IPS-18c (cell line): ENCODE data around the gene PLEKHH2.

ENCODE experiments used
- H3K4me3 ChIP-seq: 2 replicates; pipeline ENCODE4 v1.7.0; 2013; ENCODE audit warnings: low read depth, mild to moderate bottlenecking, low read length, moderate library complexity; ENCODE audit not compliant: insufficient read depth
- H3K9me3 ChIP-seq: one replicate; pipeline ENCODE4 v1.6.1; 2013; ENCODE audit warnings: mild to moderate bottlenecking, low read length, moderate library complexity; ENCODE audit not compliant: control insufficient read depth, insufficient read depth

Gene PLEKHH2

DNA sequence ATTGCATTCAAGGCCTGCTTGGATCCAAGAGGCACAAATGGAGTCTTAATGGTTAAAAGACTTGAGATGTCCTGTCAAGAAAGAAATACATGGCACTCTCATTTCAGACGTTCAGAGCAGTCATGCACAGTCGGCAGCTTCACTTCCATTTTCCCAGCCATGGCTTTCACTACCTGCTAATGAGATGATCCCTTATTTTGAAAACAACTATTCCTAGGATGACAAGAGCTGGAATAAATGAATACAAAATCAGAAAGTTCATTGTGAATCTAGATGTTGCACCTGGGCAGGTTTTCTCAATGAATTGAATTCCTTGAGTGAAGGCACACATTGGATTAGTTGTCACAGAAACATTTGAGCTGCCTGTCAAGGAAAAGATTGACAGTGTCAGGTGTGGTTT, 175.9 kb downstream of the PLEKHH2 start:
- Histone ChIP-seq H3K9me3 (no peaks in the 10 kb centered on the region), H3K4me3 (no peak overlapping the region)

DNA sequence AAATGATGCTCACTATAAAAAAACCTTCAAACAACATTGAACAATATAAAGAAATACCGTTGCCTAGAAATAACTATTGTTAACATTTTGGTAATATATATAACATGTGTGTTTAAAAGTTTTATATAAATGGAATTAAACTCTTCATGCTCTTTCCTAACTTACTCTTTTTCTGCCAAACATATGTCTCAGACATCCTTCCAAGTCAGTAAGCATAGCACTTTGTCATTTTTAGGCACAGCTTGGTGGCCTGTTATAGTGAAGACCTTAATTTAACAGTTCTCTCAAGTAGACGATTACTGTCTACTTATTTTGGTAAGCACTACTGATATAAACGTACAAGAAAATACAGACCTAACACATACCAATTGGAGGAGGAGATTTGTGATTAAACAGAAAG, 177.7 kb downstream of the PLEKHH2 start:
- no peaks in the 10 kb centered on the region for H3K9me3 ChIP-seq
- H3K4me3 ChIP-seq: no peak overlapping the region
